ENCODE data around the gene TESK2.

The TESK2 gene

GRCh38 chr1:45339789-45340558 is 151.0 kb downstream of the TESK2 start, which contains the start of the genes MUTYH and TOE1:
Gene MUTYH (minus strand): TSS chr1:45340440. CDS start chr1:45334505, 5,935 bp downstream.
Gene TOE1 (plus strand): TSS chr1:45340170. CDS start chr1:45340253, 83 bp downstream.
- DNase-seq (ENCODE audit: low read depth in 2 of 3, low spot score in 1 of 3), result peak; percentile 91 to 98 (median 96)

- DNase-seq (ENCODE audit: low read depth in 2 of 3, low spot score in 1 of 3), result no peak
Measured at GRCh38 chr1:45337630-45338325, 153.2 kb downstream of the TESK2 start.

- no peak for DNase-seq (ENCODE audit: low read depth in 2 of 3, low spot score in 1 of 3)
Measured at GRCh38 chr1:45335855-45336324, 155.1 kb downstream of the TESK2 start.

- DNase-seq (ENCODE audit: low read depth in 2 of 3, low spot score in 1 of 3), result no peak
Measured at GRCh38 chr1:45334308-45335245, 156.4 kb downstream of the TESK2 start.

- DNase-seq (ENCODE audit: low read depth in 2 of 3, low spot score in 1 of 3), result no peak
Measured at GRCh38 chr1:45332346-45332720, 158.6 kb downstream of the TESK2 start.

- no peak for DNase-seq (ENCODE audit: low read depth in 2 of 3, low spot score in 1 of 3)
Measured at GRCh38 chr1:45331436-45332345, 159.3 kb downstream of the TESK2 start.

GRCh38 chr1:45329445-45329844 is 161.5 kb downstream of the TESK2 start:
- DNase-seq (ENCODE audit: low read depth in 2 of 3, low spot score in 1 of 3), result no peak

GRCh38 chr1:45328680-45329079 is 162.3 kb downstream of the TESK2 start:
- DNase-seq (ENCODE audit: low read depth in 2 of 3, low spot score in 1 of 3), result no peak

- no peak for DNase-seq (ENCODE audit: low read depth in 2 of 3, low spot score in 1 of 3)
Measured at GRCh38 chr1:45327644-45328515, 163.1 kb downstream of the TESK2 start.

- peak; percentile 64 to 70 (median 66) for DNase-seq (ENCODE audit: low read depth in 2 of 3, low spot score in 1 of 3)
Measured at GRCh38 chr1:45326627-45327623, 164.0 kb downstream of the TESK2 start, which contains the start of gene HPDL. Gene HPDL (plus strand): TSS chr1:45326895. CDS start chr1:45327149, 254 bp downstream.

GRCh38 chr1:45325851-45326506 is 165.0 kb downstream of the TESK2 start:
- no peak for DNase-seq (ENCODE audit: low read depth in 2 of 3, low spot score in 1 of 3)

- no peak for DNase-seq (ENCODE audit: low read depth in 2 of 3, low spot score in 1 of 3)
Measured at GRCh38 chr1:45322486-45323040, 168.4 kb downstream of the TESK2 start.

- DNase-seq (ENCODE audit: low read depth in 2 of 3, low spot score in 1 of 3), result no peak
Measured at GRCh38 chr1:45321444-45321843, 169.5 kb downstream of the TESK2 start.

GRCh38 chr1:45319761-45320160 is 171.2 kb downstream of the TESK2 start:
- DNase-seq (ENCODE audit: low read depth in 2 of 3, low spot score in 1 of 3), result no peak

GRCh38 chr1:45317166-45317565 is 173.8 kb downstream of the TESK2 start:
- no peak for DNase-seq (ENCODE audit: low read depth in 2 of 3, low spot score in 1 of 3)

- DNase-seq (ENCODE audit: low read depth in 2 of 3, low spot score in 1 of 3), result no peak
Measured at GRCh38 chr1:45314266-45314665, 176.7 kb downstream of the TESK2 start.

GRCh38 chr1:45306905-45307304 is 184.1 kb downstream of the TESK2 start:
- no peak for DNase-seq (ENCODE audit: low read depth in 2 of 3, low spot score in 1 of 3)
